Neutrophil (primary cell): Measurements from ENCODE around the gene RAB31.

ENCODE experiments used
- H3K27ac ChIP-seq: fragments of 200-600 bp; sonication (generic); 2 replicates; pipeline ENCODE4 v1.5.1; 2016; ENCODE audit warnings: mild to moderate bottlenecking, moderate library complexity
- H3K27me3 ChIP-seq: fragments of 200-600 bp; sonication (generic); 2 replicates; pipeline ENCODE4 v1.6.0; 2016; ENCODE audit warnings: mild to moderate bottlenecking
- H3K36me3 ChIP-seq: fragments of 200-600 bp; sonication (generic); 2 replicates; pipeline ENCODE4 v1.5.1; 2017
- H3K4me1 ChIP-seq, 2 experiments: fragments of 200-600 bp in 1 of 2; sonication (generic) in 1 of 2; 1 replicate in 1 of 2; 2 replicates in 1 of 2; pipeline versions ENCODE4 v1.5.1 to v1.6.1; 2013 to 2016; ENCODE audit warnings: low read depth in 1 of 2, low read length in 1 of 2, mild to moderate bottlenecking in 1 of 2, moderate library complexity in 1 of 2; ENCODE audit not compliant: control insufficient read depth in 1 of 2, insufficient read depth in 1 of 2
- H3K4me3 ChIP-seq, 2 experiments: fragments of 200-600 bp in 1 of 2; sonication (generic) in 1 of 2; 1 replicate in 1 of 2; 2 replicates in 1 of 2; pipeline ENCODE4 v1.5.1; 2013 to 2016; ENCODE audit warnings: low read depth in 1 of 2, low read length in 1 of 2, mild to moderate bottlenecking in 1 of 2, moderate library complexity in 1 of 2
- H3K9me3 ChIP-seq: fragments of 200-600 bp; sonication (generic); 2 replicates; pipeline ENCODE4 v1.5.1; 2016
- TF ChIP-seq, protein P1 (sequence below): fragments of 200-600 bp; sonication (generic); IDR thresholded peaks from 2 replicates; pipeline ENCODE4 v1.5.1; 2016; ENCODE audit warnings: antibody characterized with exemption

RAB31 gene

DNA sequence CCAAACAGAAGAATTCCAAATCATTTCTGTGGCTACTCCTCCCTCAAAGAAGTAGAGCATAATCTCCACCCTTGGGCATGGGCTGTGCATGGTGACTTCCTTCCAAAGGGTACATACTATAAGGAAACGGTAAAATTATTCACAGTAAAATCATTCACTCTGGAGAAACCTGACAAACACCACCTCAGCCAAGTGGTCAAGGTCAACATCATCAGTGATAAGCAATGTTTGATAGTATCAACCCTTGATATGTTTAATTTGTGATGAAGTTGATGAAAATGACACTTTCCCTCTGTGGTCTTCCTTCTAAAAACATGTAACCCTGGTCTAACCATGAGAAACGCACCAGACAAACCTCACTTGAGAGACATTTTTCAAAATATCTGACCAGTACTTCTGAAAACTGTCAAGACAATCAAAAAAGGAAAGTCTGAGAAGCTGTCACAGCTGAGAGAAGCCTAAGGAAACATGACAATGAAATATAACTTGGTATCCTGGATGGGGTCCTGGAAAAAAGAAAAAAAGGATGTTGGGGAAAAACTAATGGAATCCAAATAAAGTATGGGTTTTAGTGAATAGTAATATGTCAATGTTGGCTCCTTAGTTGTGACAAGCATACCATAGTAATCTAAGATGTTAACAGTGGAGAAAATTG lies 168.2 kb downstream of the RAB31 start:
- H3K4me3 ChIP-seq: no peak overlapping the region
- TF ChIP-seq, protein P1, sequence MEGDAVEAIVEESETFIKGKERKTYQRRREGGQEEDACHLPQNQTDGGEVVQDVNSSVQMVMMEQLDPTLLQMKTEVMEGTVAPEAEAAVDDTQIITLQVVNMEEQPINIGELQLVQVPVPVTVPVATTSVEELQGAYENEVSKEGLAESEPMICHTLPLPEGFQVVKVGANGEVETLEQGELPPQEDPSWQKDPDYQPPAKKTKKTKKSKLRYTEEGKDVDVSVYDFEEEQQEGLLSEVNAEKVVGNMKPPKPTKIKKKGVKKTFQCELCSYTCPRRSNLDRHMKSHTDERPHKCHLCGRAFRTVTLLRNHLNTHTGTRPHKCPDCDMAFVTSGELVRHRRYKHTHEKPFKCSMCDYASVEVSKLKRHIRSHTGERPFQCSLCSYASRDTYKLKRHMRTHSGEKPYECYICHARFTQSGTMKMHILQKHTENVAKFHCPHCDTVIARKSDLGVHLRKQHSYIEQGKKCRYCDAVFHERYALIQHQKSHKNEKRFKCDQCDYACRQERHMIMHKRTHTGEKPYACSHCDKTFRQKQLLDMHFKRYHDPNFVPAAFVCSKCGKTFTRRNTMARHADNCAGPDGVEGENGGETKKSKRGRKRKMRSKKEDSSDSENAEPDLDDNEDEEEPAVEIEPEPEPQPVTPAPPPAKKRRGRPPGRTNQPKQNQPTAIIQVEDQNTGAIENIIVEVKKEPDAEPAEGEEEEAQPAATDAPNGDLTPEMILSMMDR: no peak

GRCh38 chr18:9876867-9877654 lies 169.0 kb downstream of the RAB31 start:
- TF ChIP-seq, protein P1: no peak
- Histone ChIP-seq H3K4me3 (no peak overlapping the region), H3K4me1 (no peaks in the 10 kb centered on the region), H3K27ac (no peak overlapping the region), H3K27me3 (no peaks in the 10 kb centered on the region), H3K9me3 (no peaks in the 10 kb centered on the region), H3K36me3 (no peaks in the 10 kb centered on the region)

More for the DNA sequence above, 168.2 kb downstream of the RAB31 start:
- Histone ChIP-seq H3K27ac (no peak overlapping the region), H3K27me3 (no peaks in the 10 kb centered on the region), H3K9me3 (no peaks in the 10 kb centered on the region), H3K36me3 (no peaks in the 10 kb centered on the region), H3K4me1 (no peaks in the 10 kb centered on the region)

DNA sequence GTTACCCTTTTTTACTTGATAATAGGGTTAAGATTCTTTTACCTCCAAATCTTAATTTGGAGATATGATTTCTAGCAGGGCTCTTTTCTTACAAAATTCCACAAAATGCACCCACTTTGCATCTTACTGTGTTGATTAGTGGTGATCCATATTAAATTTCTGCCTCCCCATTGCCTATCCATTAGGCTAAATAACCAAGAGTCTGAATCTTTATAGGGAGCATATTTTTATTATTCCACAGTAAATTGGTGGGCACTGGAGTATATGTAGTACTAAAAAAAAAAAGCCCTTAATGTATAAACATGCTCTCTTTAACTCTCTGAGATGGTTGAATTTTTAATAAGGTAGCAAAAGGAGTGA lies 169.5 kb downstream of the RAB31 start:
- no peaks in the 10 kb centered on the region for H3K36me3 ChIP-seq
- H3K27ac ChIP-seq: no peak overlapping the region

DNA sequence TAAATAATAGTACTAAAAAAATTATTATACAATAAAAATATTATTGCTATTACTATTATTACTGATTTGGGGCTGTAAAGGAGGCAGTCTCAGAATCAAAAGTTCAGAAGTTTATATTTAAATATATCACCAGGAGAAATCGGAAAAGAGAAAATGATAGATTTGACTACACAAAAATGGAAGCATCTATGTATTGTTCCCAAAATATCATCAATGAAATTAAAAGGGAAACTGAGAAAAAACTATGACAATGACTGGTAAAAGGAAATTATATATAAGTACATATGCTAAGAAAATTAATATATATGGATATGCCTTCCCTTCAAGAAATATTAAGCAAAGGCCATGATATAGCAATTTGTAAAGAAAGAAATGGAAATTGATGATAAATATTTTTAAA lies 170.0 kb downstream of the RAB31 start:
- Histone ChIP-seq H3K27ac (no peak overlapping the region), H3K36me3 (no peaks in the 10 kb centered on the region), H3K4me1 (no peaks in the 10 kb centered on the region), H3K9me3 (no peaks in the 10 kb centered on the region), H3K4me3 (no peak overlapping the region), H3K27me3 (no peaks in the 10 kb centered on the region)
- TF ChIP-seq, protein P1: no peak

More for the DNA sequence above, 169.5 kb downstream of the RAB31 start:
- Histone ChIP-seq H3K27me3 (no peaks in the 10 kb centered on the region), H3K4me3 (no peak overlapping the region), H3K9me3 (no peaks in the 10 kb centered on the region), H3K4me1 (no peaks in the 10 kb centered on the region)
- TF ChIP-seq, protein P1: no peak

DNA sequence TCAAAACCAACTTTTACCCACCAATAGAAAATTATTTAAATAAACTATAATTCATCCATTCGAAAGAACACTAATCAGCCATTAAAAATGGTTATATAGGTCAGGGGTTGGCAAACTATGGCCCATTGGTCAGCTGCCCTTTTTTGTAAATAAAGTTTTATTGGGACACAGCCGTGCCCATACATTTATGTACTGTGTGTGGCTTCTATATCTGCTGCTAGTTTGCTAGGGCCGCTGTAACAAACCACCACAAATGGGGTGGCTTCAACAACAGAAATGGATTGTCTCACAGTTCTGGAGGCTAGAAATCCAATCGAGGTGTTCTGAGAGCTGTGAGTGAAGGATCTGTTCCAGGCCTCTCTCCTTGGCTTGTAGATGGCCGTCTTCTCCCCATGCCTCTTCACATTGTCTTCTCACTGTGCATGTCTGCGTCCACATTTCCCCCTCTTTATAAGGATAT lies 170.7 kb downstream of the RAB31 start:
- TF ChIP-seq, protein P1: no peak
- Histone ChIP-seq H3K27me3 (no peaks in the 10 kb centered on the region), H3K4me3 (no peak overlapping the region), H3K36me3 (no peaks in the 10 kb centered on the region), H3K4me1 (no peaks in the 10 kb centered on the region), H3K9me3 (no peaks in the 10 kb centered on the region), H3K27ac (no peak overlapping the region)
